HG03571 (cell line): Measurements from ENCODE around the gene ADAMTS4.

Experiments
- ATAC-seq: cut with Tn5 transposase; IDR thresholded peaks from one replicate; pipeline ENCODE4 v1.9.1; 2021; ENCODE audit not compliant: unreplicated experiment

Gene ADAMTS4

GRCh38 chr1:161157867-161158266, 41.0 kb downstream of the ADAMTS4 start:
- ATAC-seq: no peak

- peak; percentile 76 for ATAC-seq
Measured at GRCh38 chr1:161153682-161154337, 45.0 kb downstream of the ADAMTS4 start, which contains the start of gene UFC1. UFC1 (plus strand) TSS chr1:161153978; CDS start chr1:161153998, 20 bp downstream.

- no peak for ATAC-seq
Measured at GRCh38 chr1:161153176-161153575, 45.7 kb downstream of the ADAMTS4 start.

GRCh38 chr1:161145832-161146231, 53.0 kb downstream of the ADAMTS4 start:
- ATAC-seq: no peak

GRCh38 chr1:161140755-161141400, 58.0 kb downstream of the ADAMTS4 start:
- no peak for ATAC-seq

- ATAC-seq: no peak
Measured at GRCh38 chr1:161139766-161140165, 59.1 kb downstream of the ADAMTS4 start.

GRCh38 chr1:161138431-161138830, 60.4 kb downstream of the ADAMTS4 start:
- ATAC-seq: no peak

GRCh38 chr1:161137881-161138280, 61.0 kb downstream of the ADAMTS4 start:
- no peak for ATAC-seq
